ENCODE results near the gene STK32A.

STK32A gene

GRCh38 chr5:147234825-147235635 is at the start of gene STK32A:
TSS of gene STK32A (plus strand) at chr5:147235026. CDS start at chr5:147239635, 4,609 bp downstream.
- Histone ChIP-seq H3K4me3 (ENCODE audit: low read depth in 1 of 2, low read length in 2 of 2) (no peak within 1 kb of the TSS), H3K27me3 (ENCODE audit: insufficient read depth, low read length, poor library complexity) (no peaks in the 10 kb centered on the region), H3K9ac (ENCODE audit: low read depth, low read length) (no peak within 1 kb of the TSS)

GRCh38 chr5:147187099-147187540 is 47.7 kb upstream of the STK32A start:
- no peak overlapping the region for H3K27ac ChIP-seq (ENCODE audit: low read length)
- no peak for DNase-seq
- H3K27me3 ChIP-seq (ENCODE audit: insufficient read depth, low read length, poor library complexity), result peaks cover 3% of the 10 kb centered on the region
- no peaks in the 10 kb centered on the region for H3K9me3 ChIP-seq (ENCODE audit: insufficient read depth, low read length, severe bottlenecking)
- no peak overlapping the region for H3K4me2 ChIP-seq (ENCODE audit: insufficient read depth, low read length)
- H3K9ac ChIP-seq (ENCODE audit: low read depth, low read length), result no peak overlapping the region
- no peak overlapping the region for H2AFZ ChIP-seq (ENCODE audit: low read depth, low read length)
- H4K20me1 ChIP-seq (ENCODE audit: insufficient read depth, low read length), result no peaks in the 10 kb centered on the region
- ATAC-seq (ENCODE audit: insufficient read depth, low read depth), result no peak
- no peaks in the 10 kb centered on the region for H3K4me1 ChIP-seq (ENCODE audit: insufficient read depth, low read length)
- no peak overlapping the region for H3K4me3 ChIP-seq (ENCODE audit: low read depth in 1 of 2, low read length in 2 of 2)
- TF ChIP-seq EZH2 (IDR thresholded peaks at IDR 0.05; ENCODE audit: borderline replicate concordance, low read depth, low read length, severe bottlenecking), result no peak
- no peak for TF ChIP-seq CTCF (IDR thresholded peaks at IDR 0.05; ENCODE audit: borderline replicate concordance, extremely low read depth, low read length, poor library complexity, severe bottlenecking)
- no peaks in the 10 kb centered on the region for H3K36me3 ChIP-seq (ENCODE audit: insufficient read depth, low read length)
- H3K79me2 ChIP-seq (ENCODE audit: insufficient read depth, low read length), result no peaks in the 10 kb centered on the region

More at GRCh38 chr5:147234825-147235635, at the start of gene STK32A:
- Histone ChIP-seq H4K20me1 (ENCODE audit: insufficient read depth, low read length) (no peaks in the 10 kb centered on the region), H2AFZ (ENCODE audit: low read depth, low read length) (no peak within 1 kb of the TSS), H3K4me1 (ENCODE audit: insufficient read depth, low read length) (no peaks in the 10 kb centered on the region), H3K27ac (ENCODE audit: low read length) (no peak within 1 kb of the TSS), H3K79me2 (ENCODE audit: insufficient read depth, low read length) (no peaks in the 10 kb centered on the region), H3K9me3 (ENCODE audit: insufficient read depth, low read length, severe bottlenecking) (no peaks in the 10 kb centered on the region), H3K36me3 (ENCODE audit: insufficient read depth, low read length) (no peaks in the 10 kb centered on the region), H3K4me2 (ENCODE audit: insufficient read depth, low read length) (no peak within 1 kb of the TSS)
- no peak for DNase-seq
- ATAC-seq (ENCODE audit: insufficient read depth, low read depth), result no peak
- no peak for TF ChIP-seq EZH2 (IDR thresholded peaks at IDR 0.05; ENCODE audit: borderline replicate concordance, low read depth, low read length, severe bottlenecking)

- Histone ChIP-seq H3K4me1 (ENCODE audit: insufficient read depth, low read length) (no peaks in the 10 kb centered on the region), H3K9me3 (ENCODE audit: insufficient read depth, low read length, severe bottlenecking) (no peaks in the 10 kb centered on the region), H3K27me3 (ENCODE audit: insufficient read depth, low read length, poor library complexity) (peaks cover 3% of the 10 kb centered on the region), H4K20me1 (ENCODE audit: insufficient read depth, low read length) (no peaks in the 10 kb centered on the region), H3K4me2 (ENCODE audit: insufficient read depth, low read length) (no peak overlapping the region), H2AFZ (ENCODE audit: low read depth, low read length) (no peak overlapping the region), H3K9ac (ENCODE audit: low read depth, low read length) (no peak overlapping the region), H3K36me3 (ENCODE audit: insufficient read depth, low read length) (no peaks in the 10 kb centered on the region), H3K79me2 (ENCODE audit: insufficient read depth, low read length) (no peaks in the 10 kb centered on the region), H3K4me3 (ENCODE audit: low read depth in 1 of 2, low read length in 2 of 2) (no peak overlapping the region), H3K27ac (ENCODE audit: low read length) (no peak overlapping the region)
- TF ChIP-seq EZH2 (IDR thresholded peaks at IDR 0.05; ENCODE audit: borderline replicate concordance, low read depth, low read length, severe bottlenecking), result no peak
- TF ChIP-seq CTCF (IDR thresholded peaks at IDR 0.05; ENCODE audit: borderline replicate concordance, extremely low read depth, low read length, poor library complexity, severe bottlenecking), result peak; percentile 86
- DNase-seq (peak; percentile 42), ATAC-seq (ENCODE audit: insufficient read depth, low read depth) (peak; percentile 76)
Observed at GRCh38 chr5:147188200-147189108, 46.4 kb upstream of the STK32A start.

GRCh38 chr5:147189109-147189424 is 45.8 kb upstream of the STK32A start:
- Histone ChIP-seq H3K4me3 (ENCODE audit: low read depth in 1 of 2, low read length in 2 of 2) (no peak overlapping the region), H3K4me2 (ENCODE audit: insufficient read depth, low read length) (no peak overlapping the region), H3K27ac (ENCODE audit: low read length) (no peak overlapping the region), H4K20me1 (ENCODE audit: insufficient read depth, low read length) (no peaks in the 10 kb centered on the region), H2AFZ (ENCODE audit: low read depth, low read length) (no peak overlapping the region), H3K36me3 (ENCODE audit: insufficient read depth, low read length) (no peaks in the 10 kb centered on the region), H3K27me3 (ENCODE audit: insufficient read depth, low read length, poor library complexity) (peaks cover 3% of the 10 kb centered on the region), H3K4me1 (ENCODE audit: insufficient read depth, low read length) (no peaks in the 10 kb centered on the region), H3K9ac (ENCODE audit: low read depth, low read length) (no peak overlapping the region), H3K79me2 (ENCODE audit: insufficient read depth, low read length) (no peaks in the 10 kb centered on the region), H3K9me3 (ENCODE audit: insufficient read depth, low read length, severe bottlenecking) (no peaks in the 10 kb centered on the region)
- no peak for ATAC-seq (ENCODE audit: insufficient read depth, low read depth)
- no peak for TF ChIP-seq CTCF (IDR thresholded peaks at IDR 0.05; ENCODE audit: borderline replicate concordance, extremely low read depth, low read length, poor library complexity, severe bottlenecking)
- no peak for TF ChIP-seq EZH2 (IDR thresholded peaks at IDR 0.05; ENCODE audit: borderline replicate concordance, low read depth, low read length, severe bottlenecking)
- DNase-seq, result no peak

Data from DND-41 (cell line).